K562 (cell line): ENCODE data around the gene PKD1. TPM values are rescaled to one million over a fixed set of nuclear protein-coding genes. Genes with fewer than 3 reads are reported as not detected.

ENCODE experiments used
- ATAC-seq: fragments of 200-7000 bp; cut with Tn5 transposase; 3 replicates; pipeline ENCODE4 v1.9.1; 2020; ENCODE audit warnings: moderate library complexity
- BruUV-seq: library from RNA; stranded (reverse); fragments of 400-500 nt; replicated peaks from 2 replicates; lab custom pipeline; 2021; lab: Mats Ljungman, UMichigan
- CTCF ChIA-PET: fragments of 300-600 bp; formaldehyde crosslinking; extraction: SDS; loops from one replicate; lab custom pipeline; 2021; ENCODE audit warnings: low intra/inter-chr PET ratio; lab: Yijun Ruan, JAX
- POLR2A ChIA-PET: fragments of 300-600, 350-650 bp; sonication (Branson Sonifier 250); formaldehyde crosslinking; extraction: SDS; loops from one replicate; lab custom pipeline; 2021; ENCODE audit warnings: antibody characterized with exemption, inconsistent platforms; lab: Yijun Ruan, JAX
- DNase-seq, 4 experiments: peaks; one replicate each; pipeline versions ENCODE4 v3.0.0 to v3.0.0-alpha.2; 2011 to 2018; ENCODE audit warnings: low spot score in 3 of 4, mixed read lengths in 3 of 4; ENCODE audit errors: extremely low read depth in 1 of 4
- FAIRE-seq: peaks from 2 replicates; lab custom pipeline; 2011; peaks lifted over from hg19 to GRCh38; lab: Jason Lieb, UNC
- H2AFZ ChIP-seq: 2 replicates; pipeline ENCODE4 v1.6.0; 2011; ENCODE audit warnings: low read depth, low read length, control low read depth, inconsistent platforms
- H3K27ac ChIP-seq: fragments of 200-600 bp; 3 replicates; pipeline ENCODE4 v1.8.0; 2011; ENCODE audit warnings: low read depth, mild to moderate bottlenecking, control low read depth, inconsistent platforms, low read length, moderate library complexity, mixed read lengths; ENCODE audit errors: extremely low read depth
- H3K27me3 ChIP-seq, 2 experiments: fragments of 300-600 bp in 1 of 2; 2 replicates in 1 of 2; 3 replicates in 1 of 2; pipeline versions ENCODE4 v1.6.0 to v1.8.0; 2011; ENCODE audit warnings: inconsistent platforms in 2 of 2, low read length in 2 of 2, mild to moderate bottlenecking in 1 of 2, mixed read lengths in 1 of 2, moderate library complexity in 1 of 2; ENCODE audit not compliant: control insufficient read depth in 2 of 2, insufficient read depth in 2 of 2
- H3K36me3 ChIP-seq: fragments of 300-600 bp; 3 replicates; pipeline ENCODE4 v1.8.0; 2011; ENCODE audit warnings: mild to moderate bottlenecking, low read length, inconsistent platforms; ENCODE audit not compliant: control insufficient read depth, insufficient read depth
- H3K4me1 ChIP-seq, 2 experiments: fragments of 200-600 bp in 1 of 2; replicated peaks in 1 of 2; 2 replicates in 1 of 2; 3 replicates in 1 of 2; pipeline versions ENCODE4 v1.5.1 to v1.8.0; 2011; ENCODE audit warnings: inconsistent platforms in 2 of 2, low read length in 2 of 2, mild to moderate bottlenecking in 1 of 2, mixed read lengths in 1 of 2, moderate library complexity in 1 of 2; ENCODE audit not compliant: control insufficient read depth in 2 of 2, insufficient read depth in 2 of 2
- H3K4me2 ChIP-seq: 2 replicates; pipeline ENCODE4 v1.6.1; 2011; ENCODE audit warnings: low read length, control low read depth, inconsistent platforms, mixed read lengths; ENCODE audit not compliant: insufficient read depth
- H3K4me3 ChIP-seq: fragments of 200-600 bp; sonication (generic), shearing (Covaris generic); 2 replicates; pipeline ENCODE4 v1.5.1; 2016; ENCODE audit warnings: control low read depth, inconsistent platforms
- H3K79me2 ChIP-seq: fragments of 200-600 bp; 3 replicates; pipeline ENCODE4 v1.8.0; 2011; ENCODE audit warnings: low read length, inconsistent platforms; ENCODE audit not compliant: control insufficient read depth, insufficient read depth
- H3K9ac ChIP-seq, 2 experiments: 2 replicates each; pipeline versions ENCODE4 v1.6.0 to v1.6.1; 2011; ENCODE audit warnings: low read depth in 2 of 2, low read length in 2 of 2, control low read depth in 1 of 2, inconsistent platforms in 1 of 2, mild to moderate bottlenecking in 1 of 2, mixed read lengths in 1 of 2; ENCODE audit not compliant: insufficient read depth in 1 of 2
- H3K9me1 ChIP-seq: one replicate; pipeline ENCODE4 v1.6.0; 2011; ENCODE audit warnings: inconsistent platforms, mild to moderate bottlenecking, low read length, moderate library complexity; ENCODE audit not compliant: control insufficient read depth, insufficient read depth
- H3K9me3 ChIP-seq: replicated peaks from 2 replicates; pipeline ENCODE4 v1.5.1; 2011; ENCODE audit warnings: low read depth, low read length, inconsistent platforms; ENCODE audit not compliant: control insufficient read depth, insufficient read depth
- H4K20me1 ChIP-seq: replicated peaks from 2 replicates; pipeline ENCODE4 v1.6.1; 2011; ENCODE audit warnings: low read length, inconsistent platforms, mixed read lengths; ENCODE audit not compliant: control insufficient read depth, insufficient read depth
- CEBPB ChIP-seq: fragments of 450-650 bp; IDR thresholded peaks from 2 replicates; pipeline ENCODE4 v1.6.1; 2016; ENCODE audit warnings: missing genetic modification characterization, missing compliant biosample characterization
- HLTF ChIP-seq: fragments of 450-650 bp; IDR thresholded peaks from 2 replicates; pipeline ENCODE4 v1.6.1; 2016
- ILF3 ChIP-seq: fragments of 450-650 bp; IDR thresholded peaks from 2 replicates; pipeline ENCODE4 v1.6.1; 2018; ENCODE audit warnings: antibody characterized with exemption, mild to moderate bottlenecking, moderate library complexity, borderline replicate concordance
- RAD51 ChIP-seq: fragments of 450-650 bp; IDR thresholded peaks from 2 replicates; pipeline ENCODE4 v1.7.1; 2016; ENCODE audit warnings: low read depth, mild to moderate bottlenecking, borderline replicate concordance
- SREBF2 ChIP-seq: sonication (generic); formaldehyde crosslinking; IDR thresholded peaks from 2 replicates; pipeline ENCODE4 v1.4.0; 2020; ENCODE audit warnings: mild to moderate bottlenecking, missing genetic modification reagents
- TAF1 ChIP-seq: IDR thresholded peaks from 2 replicates; pipeline ENCODE4 v1.6.1; 2011; ENCODE audit warnings: mild to moderate bottlenecking, low read length, moderate library complexity; ENCODE audit not compliant: insufficient read depth, control insufficient read depth, severe bottlenecking; ENCODE audit errors: extremely low read depth
- ZNF57 ChIP-seq: fragments of 450-650 bp; formaldehyde crosslinking; IDR thresholded peaks from 2 replicates; pipeline ENCODE4 v1.4.0; 2020; ENCODE audit warnings: mild to moderate bottlenecking, moderate library complexity
- WGBS: fragments of 100-300 bp; shearing (Covaris generic); methylation state at CpG from one replicate; pipeline ENCODE4 v1.1.6; 2016; ENCODE audit warnings: low coverage, mixed read lengths; ENCODE audit not compliant: insufficient coverage; ENCODE audit errors: missing lambda C conversion rate; 5-methylcytosine and 5-hydroxymethylcytosine counted together
- in situ Hi-C: fragments of 300-500 bp; cut with MboI; formaldehyde crosslinking; loops from 4 replicates; pipeline ENCODE4 v1.15.0; 2018; ENCODE audit warnings: inconsistent platforms, mixed read lengths
- intact Hi-C: fragments of 100-400 bp; cut with micrococcal nuclease; formaldehyde crosslinking; loops from 2 replicates; pipeline ENCODE4 v1.14.2; 2022
- polyA plus RNA-seq, 8 experiments: library from polyadenylated mRNA; depleted of rRNA in 4 of 8; stranded (reverse) in 5 of 8; unstranded in 3 of 8; fragments of >200 nt; fragmentation: Nextera tagmentation in 2 of 8; fragmentation: Illumina TruSeq in 1 of 8; extraction: Ambion mirVana in 2 of 8; extraction: Trizol in 1 of 8; gene quantifications; 2 replicates each; pipeline versions ENCODE4 v1.2.1 to v1.2.3, GENCODE V29; 2011 to 2014; ENCODE audit warnings: inconsistent platforms in 1 of 8, missing spikeins in 1 of 8
- total RNA-seq, 7 experiments: library from RNA; depleted of rRNA in 6 of 7; stranded (reverse); fragments of >200 nt in 6 of 7; fragmentation: Illumina TruSeq in 2 of 7; extraction: Trizol in 2 of 7; gene quantifications; 2 replicates each; pipeline versions ENCODE4 v1.2.1 to v1.2.3, GENCODE V29; 2011 to 2021; ENCODE audit warnings: low replicate concordance in 1 of 7
- TF ChIP-seq, protein P1 (sequence below): sonication (generic); formaldehyde crosslinking; IDR thresholded peaks from 2 replicates; pipeline ENCODE4 v1.8.0; 2022; ENCODE audit warnings: mild to moderate bottlenecking, missing genetic modification reagents

Gene PKD1
- total and polyA plus RNA-seq, 9 of the 15 experiments (the other 6 are each of a cell fraction or from before 2014, with no cell fraction given) = 0.23 to 93.5 (median 12.6) TPM

DNA sequence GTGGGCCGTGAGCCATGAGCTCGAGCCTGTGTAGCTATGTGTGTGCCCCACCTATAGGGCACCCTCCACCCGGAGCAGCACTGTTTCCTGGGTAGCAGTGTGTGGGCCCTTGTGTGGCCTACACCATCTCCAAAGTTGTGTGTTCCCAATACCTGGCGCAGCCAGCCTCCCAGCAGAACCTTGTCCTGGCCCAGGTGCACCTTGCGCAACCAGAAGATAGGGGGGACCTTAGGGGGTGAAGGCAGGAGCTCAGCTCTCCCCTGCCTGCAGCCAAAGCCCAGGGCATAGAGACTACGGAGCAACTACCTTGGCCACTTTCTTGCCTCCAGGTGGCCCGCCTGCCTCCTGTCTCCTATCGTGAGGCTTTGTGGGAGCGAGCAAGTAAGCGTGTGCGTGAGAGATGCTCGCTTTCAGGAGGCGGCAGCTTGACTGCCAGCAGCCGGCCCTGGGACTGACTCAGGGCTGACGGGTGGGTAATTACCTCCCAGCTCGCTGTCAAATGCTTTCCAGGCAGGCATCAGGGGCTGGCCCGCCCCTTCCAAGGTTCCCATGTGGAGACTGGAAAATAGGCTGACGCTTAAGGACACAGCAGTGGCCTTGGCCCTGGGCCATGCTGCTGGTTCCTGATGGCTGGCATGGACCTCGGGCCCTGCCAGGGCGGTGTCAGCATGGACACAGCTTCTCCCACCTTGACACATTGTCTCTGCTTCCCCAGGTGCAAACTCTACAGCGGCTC lies 38.9 kb upstream of the PKD1 start:
- H2AFZ ChIP-seq = no peak overlapping the region
- H3K79me2 ChIP-seq = no peaks in the 10 kb centered on the region
- H4K20me1 ChIP-seq = no peaks in the 10 kb centered on the region; the same call in 1 of the 2 replicates
- peaks cover 0 to 65% of the 10 kb centered on the region in 2 experiments; a peak in 2 of 5 replicates for H3K4me1 ChIP-seq
- no peak overlapping the region for H3K4me2 ChIP-seq
- 89% methylated on average over 19 of the region's 21 CpGs for WGBS
- POLR2A ChIA-PET = interaction anchor here (0.5 to 4.3 kb wide), 4 partner anchors 12 to 142 kb away, joined by 3 to 27 read pairs (median 4); partner anchors contain the start of gene TRAF7
- in situ Hi-C loops (no loop called here), intact Hi-C loops (no loop called here)
- TF ChIP-seq ZNF57 (CRISPR knock-in tag) (no peak), RAD51 (no peak), CEBPB (tag) (peak; percentile 58), HLTF (no peak), TAF1 (no peak), ILF3 (no peak), SREBF2 (no peak)
- TF ChIP-seq, protein P1, sequence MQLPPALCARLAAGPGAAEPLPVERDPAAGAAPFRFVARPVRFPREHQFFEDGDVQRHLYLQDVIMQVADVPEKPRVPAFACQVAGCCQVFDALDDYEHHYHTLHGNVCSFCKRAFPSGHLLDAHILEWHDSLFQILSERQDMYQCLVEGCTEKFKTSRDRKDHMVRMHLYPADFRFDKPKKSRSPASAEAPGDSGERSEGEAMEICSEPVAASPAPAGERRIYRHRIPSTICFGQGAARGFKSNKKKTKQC (CRISPR knock-in tag) = no peak
- no peak overlapping the region for H3K27ac ChIP-seq
- CTCF ChIA-PET = no interaction called here
- H3K9ac ChIP-seq = peak overlapping the region in 1 of 2 experiments; percentile 20; a peak in 1 of 4 replicates
- ATAC-seq (no peak), FAIRE-seq (no peak), DNase-seq (no peak)
- peaks cover 69% of the 10 kb centered on the region; the same call in 1 of the 3 replicates for H3K36me3 ChIP-seq
- H3K9me3 ChIP-seq = no peaks in the 10 kb centered on the region
- BruUV-seq = no TSS peak
- no peaks in the 10 kb centered on the region for H3K9me1 ChIP-seq
- H3K4me3 ChIP-seq = no peak overlapping the region
- H3K27me3 ChIP-seq = no peaks in the 10 kb centered on the region
